SU-DHL-6 (cell line): Measurements from ENCODE around the gene SPARC.

Experiments used
- H2AFZ ChIP-seq: fragments of 200-600 bp; sonication (generic); 2 replicates; pipeline ENCODE4 v1.6.1; 2014; ENCODE audit warnings: low read depth, mild to moderate bottlenecking, moderate library complexity, mixed read lengths, antibody characterized with exemption, low read length; ENCODE audit not compliant: severe bottlenecking
- H3F3A ChIP-seq: fragments of 200-600 bp; shearing (Covaris generic); 2 replicates; pipeline ENCODE4 v1.6.0; 2016; ENCODE audit warnings: antibody characterized with exemption, mild to moderate bottlenecking; ENCODE audit not compliant: insufficient read depth
- H3K27ac ChIP-seq: fragments of 200-600 bp; sonication (generic); 2 replicates; pipeline ENCODE4 v1.5.1; 2016; ENCODE audit warnings: low read depth, mild to moderate bottlenecking, low read length, moderate library complexity, mixed read lengths
- H3K27me3 ChIP-seq: fragments of 200-600 bp; sonication (generic), shearing (Covaris generic); 2 replicates; pipeline ENCODE4 v1.6.0; 2014; ENCODE audit warnings: mild to moderate bottlenecking, low read length
- H3K36me3 ChIP-seq: fragments of 200-600 bp; sonication (generic); 2 replicates; pipeline ENCODE4 v1.6.1; 2014; ENCODE audit warnings: mild to moderate bottlenecking, low read length, mixed read lengths
- H3K4me2 ChIP-seq: fragments of 300-600, 200-600 bp; shearing (Covaris generic), sonication (generic); 2 replicates; pipeline ENCODE4 v1.6.0; 2014; ENCODE audit warnings: low read length, low read depth, mild to moderate bottlenecking; ENCODE audit not compliant: poor library complexity, severe bottlenecking
- H3K4me3 ChIP-seq: fragments of 200-600 bp; sonication (generic); 2 replicates; pipeline ENCODE4 v1.5.1; 2014; ENCODE audit warnings: antibody characterized with exemption, low read length, mild to moderate bottlenecking, mixed read lengths; ENCODE audit not compliant: insufficient read depth, poor library complexity, severe bottlenecking
- H3K79me2 ChIP-seq: fragments of 200-600 bp; sonication (generic); 2 replicates; pipeline ENCODE4 v1.6.1; 2014; ENCODE audit warnings: mild to moderate bottlenecking, low read length, moderate library complexity; ENCODE audit not compliant: insufficient read depth
- H3K9ac ChIP-seq: fragments of 200-600 bp; sonication (generic); 2 replicates; pipeline ENCODE4 v1.7.0; 2014; ENCODE audit warnings: mild to moderate bottlenecking, low read length
- H3K9me2 ChIP-seq: fragments of 200-600 bp; sonication (generic); replicated peaks from 2 replicates; pipeline ENCODE4 v1.6.1; 2014; ENCODE audit warnings: low read length; ENCODE audit not compliant: insufficient read depth
- H3K9me3 ChIP-seq: fragments of 200-600 bp; sonication (generic); 2 replicates; pipeline ENCODE4 v1.6.1; 2014; ENCODE audit warnings: low read length, mixed read lengths; ENCODE audit not compliant: insufficient read depth
- H4K20me1 ChIP-seq: fragments of 200-600 bp; sonication (generic); 2 replicates; pipeline ENCODE4 v1.6.1; 2014; ENCODE audit warnings: low read depth, mild to moderate bottlenecking, antibody characterized with exemption, low read length, moderate library complexity, mixed read lengths
- EZH2phosphoT487 ChIP-seq: fragments of 200-600 bp; sonication (generic), shearing (Covaris generic); conservative IDR thresholded peaks from 2 replicates; pipeline ENCODE4 v1.6.1; 2018; ENCODE audit warnings: mild to moderate bottlenecking, antibody characterized with exemption, low read length, moderate library complexity, mixed read lengths
- TF ChIP-seq, protein P1 (sequence below): fragments of 200-600 bp; sonication (generic); IDR thresholded peaks from one replicate; pipeline ENCODE4 v1.5.1; 2017; ENCODE audit warnings: antibody characterized with exemption, mild to moderate bottlenecking, low read length, moderate library complexity; ENCODE audit not compliant: insufficient read depth, poor library complexity, severe bottlenecking

Gene SPARC

DNA sequence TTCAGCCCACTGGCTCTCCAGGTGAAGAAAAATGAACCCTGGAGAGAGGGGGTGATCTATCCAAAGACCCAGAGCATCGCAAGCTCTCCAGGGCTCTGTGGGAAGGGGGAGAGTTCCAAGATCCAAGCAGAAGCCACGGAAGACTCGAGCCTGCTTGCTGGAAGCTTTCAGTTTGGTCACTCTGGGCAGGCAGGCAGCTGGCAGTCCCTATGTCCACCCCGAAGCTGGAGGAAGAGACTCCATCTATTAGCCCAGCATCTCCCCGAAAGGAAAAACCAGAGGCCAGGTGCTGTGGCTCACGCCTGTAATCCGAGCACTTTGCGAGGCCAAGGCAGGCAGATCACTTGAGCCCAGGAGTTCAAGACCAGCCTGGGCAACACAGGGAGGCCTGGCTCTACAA, 10.7 kb upstream of the SPARC start:
- Histone ChIP-seq H3K36me3 (no peaks in the 10 kb centered on the region), H3K9me3 (no peaks in the 10 kb centered on the region), H3K9me2 (no peaks in the 10 kb centered on the region), H3K9ac (no peak overlapping the region), H3K4me2 (no peak overlapping the region), H3K4me3 (no peak overlapping the region), H3F3A (no peaks in the 10 kb centered on the region), H3K27me3 (no peaks in the 10 kb centered on the region), H3K27ac (no peak overlapping the region), H3K79me2 (no peaks in the 10 kb centered on the region), H4K20me1 (no peaks in the 10 kb centered on the region), H2AFZ (no peak overlapping the region)
- TF ChIP-seq, protein P1, sequence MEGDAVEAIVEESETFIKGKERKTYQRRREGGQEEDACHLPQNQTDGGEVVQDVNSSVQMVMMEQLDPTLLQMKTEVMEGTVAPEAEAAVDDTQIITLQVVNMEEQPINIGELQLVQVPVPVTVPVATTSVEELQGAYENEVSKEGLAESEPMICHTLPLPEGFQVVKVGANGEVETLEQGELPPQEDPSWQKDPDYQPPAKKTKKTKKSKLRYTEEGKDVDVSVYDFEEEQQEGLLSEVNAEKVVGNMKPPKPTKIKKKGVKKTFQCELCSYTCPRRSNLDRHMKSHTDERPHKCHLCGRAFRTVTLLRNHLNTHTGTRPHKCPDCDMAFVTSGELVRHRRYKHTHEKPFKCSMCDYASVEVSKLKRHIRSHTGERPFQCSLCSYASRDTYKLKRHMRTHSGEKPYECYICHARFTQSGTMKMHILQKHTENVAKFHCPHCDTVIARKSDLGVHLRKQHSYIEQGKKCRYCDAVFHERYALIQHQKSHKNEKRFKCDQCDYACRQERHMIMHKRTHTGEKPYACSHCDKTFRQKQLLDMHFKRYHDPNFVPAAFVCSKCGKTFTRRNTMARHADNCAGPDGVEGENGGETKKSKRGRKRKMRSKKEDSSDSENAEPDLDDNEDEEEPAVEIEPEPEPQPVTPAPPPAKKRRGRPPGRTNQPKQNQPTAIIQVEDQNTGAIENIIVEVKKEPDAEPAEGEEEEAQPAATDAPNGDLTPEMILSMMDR = no peak
- no peak for TF ChIP-seq EZH2phosphoT487

DNA sequence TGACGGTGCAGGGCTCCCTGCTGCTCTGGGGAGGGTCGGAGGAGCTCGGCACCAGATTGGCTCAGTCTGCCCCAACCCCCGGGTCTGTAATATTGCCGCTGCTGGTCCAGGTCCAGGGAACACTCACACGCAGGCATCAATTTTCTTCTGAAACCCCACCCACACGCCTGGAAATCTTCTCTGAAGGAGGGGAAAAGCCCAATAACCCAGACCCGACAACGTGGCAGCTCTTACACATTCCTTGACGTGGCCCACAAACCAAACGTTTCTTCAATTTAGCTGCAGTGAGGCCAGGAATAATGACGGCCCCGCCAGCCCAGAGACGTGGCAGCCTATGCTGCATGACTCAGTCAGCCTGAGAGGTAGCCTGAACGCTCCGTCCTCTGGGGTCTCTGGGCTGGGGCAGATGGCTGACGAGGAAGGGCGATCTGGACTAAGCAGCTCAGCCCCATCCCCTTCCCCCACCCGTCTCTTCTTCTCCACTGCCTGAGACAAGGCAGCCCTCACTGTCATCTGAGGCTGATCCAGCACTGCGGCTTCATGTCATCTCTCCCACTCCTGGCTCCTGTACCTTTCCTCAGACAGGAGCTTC, 9.9 kb upstream of the SPARC start:
- Histone ChIP-seq H4K20me1 (no peaks in the 10 kb centered on the region), H3K4me3 (no peak overlapping the region), H3F3A (no peaks in the 10 kb centered on the region), H3K9ac (no peak overlapping the region), H3K36me3 (no peaks in the 10 kb centered on the region), H3K9me3 (no peaks in the 10 kb centered on the region), H3K9me2 (no peaks in the 10 kb centered on the region), H3K79me2 (no peaks in the 10 kb centered on the region), H2AFZ (no peak overlapping the region), H3K27ac (no peak overlapping the region), H3K4me2 (no peak overlapping the region), H3K27me3 (no peaks in the 10 kb centered on the region)
- TF ChIP-seq, protein P1 = no peak
- no peak for TF ChIP-seq EZH2phosphoT487

DNA sequence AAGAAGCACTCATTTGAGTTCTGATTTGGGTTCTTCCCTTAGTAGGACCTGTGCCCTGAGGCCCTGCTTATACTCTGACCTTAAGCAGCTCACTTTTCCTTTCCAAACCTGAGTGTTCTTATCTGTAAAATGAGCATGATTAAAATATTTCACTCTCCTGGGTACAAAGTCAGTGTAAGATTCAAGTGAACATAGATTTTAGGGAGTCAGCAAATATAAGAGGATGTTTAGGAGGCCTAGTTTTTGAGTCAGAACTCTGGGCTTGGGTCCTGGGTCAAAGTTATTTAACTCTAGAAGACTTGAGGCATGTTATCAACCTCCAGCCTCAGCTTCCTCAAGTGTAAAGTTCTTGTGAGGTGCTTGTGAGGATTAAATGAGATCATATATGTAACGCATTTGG, 8.7 kb upstream of the SPARC start:
- Histone ChIP-seq H3K9me3 (no peaks in the 10 kb centered on the region), H3K9ac (no peak overlapping the region), H3K4me2 (no peak overlapping the region), H3K9me2 (no peaks in the 10 kb centered on the region), H3K27me3 (no peaks in the 10 kb centered on the region), H3K36me3 (no peaks in the 10 kb centered on the region), H3F3A (no peaks in the 10 kb centered on the region), H3K27ac (no peak overlapping the region), H3K79me2 (no peaks in the 10 kb centered on the region), H4K20me1 (no peaks in the 10 kb centered on the region), H3K4me3 (no peak overlapping the region), H2AFZ (no peak overlapping the region)
- TF ChIP-seq, protein P1 = no peak
- no peak for TF ChIP-seq EZH2phosphoT487
